ENCODE measurements around the gene TSNAX. TPM values are rescaled to one million over a fixed set of nuclear protein-coding genes. Genes with fewer than 3 reads are reported as not detected.

Gene TSNAX
- total RNA-seq, 2 experiments from 2014 or later, result 25.7 to 28.2 TPM

DNA sequence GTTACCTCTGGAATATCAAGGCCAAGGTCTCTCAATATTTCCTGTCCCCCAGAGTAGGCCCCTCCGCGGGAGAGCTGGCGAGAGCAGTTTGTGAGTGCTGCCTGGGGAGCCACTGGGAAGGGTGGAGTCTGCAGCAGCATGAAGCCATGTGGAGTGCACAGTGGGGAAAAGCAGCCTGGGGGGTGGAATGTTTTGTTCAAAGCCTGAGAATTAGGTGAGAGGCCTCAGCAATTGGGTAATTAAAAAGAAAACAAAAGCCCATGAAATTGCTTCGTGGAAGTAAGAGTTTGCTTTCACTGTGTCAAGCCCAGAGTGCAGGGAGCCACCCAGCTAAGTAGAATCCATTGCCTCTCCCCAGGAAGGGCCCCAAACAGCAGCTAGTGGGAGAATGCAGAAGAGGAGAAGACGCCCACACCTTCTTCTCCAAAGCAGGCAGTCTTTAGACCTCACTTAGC lies 67.9 kb downstream of the TSNAX start:
- H3K4me3 Mint-ChIP-seq, result no peak overlapping the region
- H3K36me3 Mint-ChIP-seq (ENCODE audit: low read depth), result no peaks in the 10 kb centered on the region
- H3K4me1 Mint-ChIP-seq (ENCODE audit: low read depth), result peaks cover 13% of the 10 kb centered on the region
- CTCF ChIA-PET, result interaction anchor here (1.4 to 2.5 kb wide), 2 partner anchors 176 to 239 kb away, joined by 3 to 9 read pairs; no protein-coding TSS in a partner anchor
- no peak for DNase-seq
- intact Hi-C loops (cut with micrococcal nuclease), result no loop called here
- no peak overlapping the region for H3K27ac Mint-ChIP-seq
- H3K27me3 Mint-ChIP-seq (ENCODE audit: low read depth), result no peaks in the 10 kb centered on the region
- H3K9me3 Mint-ChIP-seq, result no peaks in the 10 kb centered on the region

DNA sequence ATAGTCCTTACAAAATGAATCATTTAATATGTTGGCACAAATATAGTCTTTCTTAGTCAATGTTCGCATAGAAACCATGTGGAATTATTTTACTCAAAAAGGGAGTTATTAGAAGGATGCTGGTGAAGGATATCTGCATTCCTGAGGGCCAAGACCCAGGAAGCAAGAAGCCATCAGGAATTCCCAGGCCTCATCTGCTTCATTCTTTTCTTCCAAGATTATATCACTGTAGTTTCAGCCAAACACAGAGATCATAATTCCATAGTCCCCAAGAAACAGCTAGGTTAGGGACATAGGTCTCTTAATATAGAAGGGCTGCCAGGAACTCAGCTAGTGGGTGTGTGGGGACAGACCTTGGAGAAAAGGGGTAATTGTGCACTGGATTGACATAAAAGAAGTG lies 69.5 kb downstream of the TSNAX start:
- CTCF ChIA-PET, result interaction anchor here (1.3 kb wide), 1 partner anchor 241 kb away, joined by 3 read pairs; no protein-coding TSS in a partner anchor
- peaks cover 13% of the 10 kb centered on the region for H3K4me1 Mint-ChIP-seq (ENCODE audit: low read depth)
- no peak overlapping the region for H3K4me3 Mint-ChIP-seq

GRCh38 chr1:231600458-231600976 lies 72.0 kb downstream of the TSNAX start:
- no peak for DNase-seq
- Mint-ChIP-seq H3K27ac (no peak overlapping the region), H3K9me3 (no peaks in the 10 kb centered on the region), H3K36me3 (ENCODE audit: low read depth) (no peaks in the 10 kb centered on the region), H3K4me1 (ENCODE audit: low read depth) (peaks cover 19% of the 10 kb centered on the region), H3K4me3 (no peak overlapping the region), H3K27me3 (ENCODE audit: low read depth) (no peaks in the 10 kb centered on the region)
- CTCF ChIA-PET, result interaction anchor here (0.9 to 4.1 kb wide), 8 partner anchors 10 to 285 kb away, joined by 3 to 16 read pairs (median 5); partner anchors contain the start of genes EXOC8 and SPRTN
- intact Hi-C loops (cut with micrococcal nuclease), result loop anchor here (5.0 to 10.0 kb wide), 2 partner anchors 207 to 686 kb away; no protein-coding TSS in a partner anchor

More for the DNA sequence above, 69.5 kb downstream of the TSNAX start:
- Mint-ChIP-seq H3K27me3 (ENCODE audit: low read depth) (no peaks in the 10 kb centered on the region), H3K9me3 (no peaks in the 10 kb centered on the region), H3K36me3 (ENCODE audit: low read depth) (no peaks in the 10 kb centered on the region), H3K27ac (no peak overlapping the region)
- no peak for DNase-seq
- intact Hi-C loops (cut with micrococcal nuclease), result no loop called here

DNA sequence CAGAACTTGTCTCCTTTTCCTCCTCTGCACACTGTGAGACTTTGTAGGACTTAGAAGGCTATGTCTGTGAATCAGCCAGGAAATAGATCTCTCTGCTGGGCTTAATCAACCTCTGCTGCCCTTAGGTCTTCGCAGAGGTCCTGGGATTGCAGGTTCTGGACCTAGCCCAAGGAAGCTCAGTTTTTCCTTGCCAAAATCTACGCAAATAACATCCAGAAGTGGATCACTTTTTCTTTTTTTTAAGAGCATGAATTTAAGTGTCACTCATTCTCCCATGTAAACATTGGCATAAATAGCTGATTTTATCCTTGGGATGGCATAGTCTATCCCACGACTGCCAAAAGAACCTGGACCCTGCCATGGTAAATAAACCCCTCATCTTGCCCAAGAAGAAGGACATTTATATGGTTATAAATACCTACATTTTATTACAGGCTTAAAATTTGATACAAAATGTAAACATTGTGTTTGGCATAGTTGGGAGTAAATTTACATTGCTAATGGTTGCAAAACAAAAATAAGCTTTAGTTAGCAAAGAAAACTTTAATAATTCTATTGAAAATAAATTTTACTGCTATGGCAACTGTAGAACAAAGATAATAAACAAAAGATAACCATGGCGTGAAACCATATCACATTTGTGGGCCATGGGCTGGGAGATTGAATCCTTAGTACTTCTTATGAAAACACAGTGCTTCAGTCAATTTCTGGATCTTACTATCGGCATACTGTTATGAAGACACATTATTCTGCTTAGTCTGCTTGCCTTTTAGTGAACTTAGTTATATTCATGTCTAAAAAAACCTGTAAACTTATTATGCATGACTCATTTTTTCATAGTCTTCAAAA lies 73.6 kb downstream of the TSNAX start:
- intact Hi-C loops (cut with micrococcal nuclease), result loop anchor here (5.0 to 10.0 kb wide), 2 partner anchors 205 to 687 kb away; no protein-coding TSS in a partner anchor
- Mint-ChIP-seq H3K4me1 (ENCODE audit: low read depth) (peaks cover 8% of the 10 kb centered on the region), H3K36me3 (ENCODE audit: low read depth) (no peaks in the 10 kb centered on the region), H3K27ac (no peak overlapping the region), H3K9me3 (no peaks in the 10 kb centered on the region), H3K27me3 (ENCODE audit: low read depth) (no peaks in the 10 kb centered on the region), H3K4me3 (no peak overlapping the region)
- DNase-seq, result no peak
- CTCF ChIA-PET, result interaction anchor here (1.0 to 4.1 kb wide), 8 partner anchors 9 to 266 kb away, joined by 3 to 16 read pairs (median 4); partner anchors contain the start of genes EXOC8 and SPRTN

DNA sequence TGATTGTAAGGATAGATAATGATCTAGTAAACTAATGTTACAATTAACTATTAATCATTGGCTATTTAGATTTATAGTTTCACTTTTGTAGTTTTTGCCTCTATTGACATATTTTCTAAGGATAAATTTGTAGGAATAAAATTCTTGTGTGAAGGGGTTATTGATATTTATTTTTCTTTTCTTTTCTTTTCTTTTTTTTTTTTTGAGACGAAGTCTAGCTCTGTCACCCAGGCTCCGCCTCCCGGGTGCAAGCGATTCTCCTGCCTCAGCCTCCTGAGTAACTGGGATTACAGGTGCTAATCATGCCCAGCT lies 74.2 kb downstream of the TSNAX start:
- CTCF ChIA-PET, result interaction anchor here (1.1 to 2.1 kb wide), 4 partner anchors 244 to 266 kb away, joined by 3 to 8 read pairs (median 4); partner anchors contain the start of genes EXOC8 and SPRTN
- Mint-ChIP-seq H3K4me3 (no peak overlapping the region), H3K27ac (no peak overlapping the region), H3K4me1 (ENCODE audit: low read depth) (peaks cover 8% of the 10 kb centered on the region), H3K9me3 (no peaks in the 10 kb centered on the region), H3K27me3 (ENCODE audit: low read depth) (no peaks in the 10 kb centered on the region), H3K36me3 (ENCODE audit: low read depth) (no peaks in the 10 kb centered on the region)
- intact Hi-C loops (cut with micrococcal nuclease), result loop anchor here (5.0 to 10.0 kb wide), 2 partner anchors 205 to 688 kb away; no protein-coding TSS in a partner anchor
- no peak for DNase-seq

DNA sequence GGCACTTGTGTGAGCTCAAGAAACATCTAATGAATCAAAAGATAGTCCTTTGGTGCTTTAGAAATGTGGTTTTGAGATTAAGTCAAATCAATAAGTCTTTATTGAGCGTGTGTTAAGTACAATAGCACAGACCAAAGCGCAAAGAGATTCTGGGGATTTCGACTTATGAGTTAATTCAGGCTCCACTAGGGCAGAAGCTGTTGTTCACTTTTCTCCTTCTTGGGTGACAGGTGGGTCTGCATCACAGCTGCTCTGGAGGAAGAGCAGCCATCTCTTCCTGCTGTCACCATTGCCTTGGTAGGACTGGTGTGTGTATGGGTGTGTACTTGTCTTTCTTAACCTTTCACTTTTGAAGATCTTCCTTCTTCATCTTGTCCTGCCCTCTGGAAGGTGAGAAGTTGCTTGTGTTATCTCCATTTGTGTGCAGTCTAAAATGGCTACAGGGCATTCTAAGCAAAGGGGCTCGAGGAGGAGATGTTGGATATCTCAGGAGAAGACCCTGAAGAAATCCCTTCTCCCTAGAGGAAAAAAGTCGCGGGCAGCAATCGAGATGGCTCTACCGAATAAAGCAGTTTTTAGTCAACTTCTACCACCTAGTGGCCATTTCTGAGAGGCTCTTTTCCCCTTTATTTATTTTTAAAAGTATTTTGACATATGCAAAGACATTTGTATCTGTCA lies 75.3 kb downstream of the TSNAX start:
- peak overlapping the region; percentile 85 for H3K4me3 Mint-ChIP-seq
- H3K27me3 Mint-ChIP-seq (ENCODE audit: low read depth), result no peaks in the 10 kb centered on the region
- H3K27ac Mint-ChIP-seq, result peak overlapping the region; percentile 74
- CTCF ChIA-PET, result interaction anchor here (0.6 to 1.7 kb wide), 14 partner anchors 8 to 288 kb away, joined by 3 to 10 read pairs (median 4); partner anchors contain the start of gene SPRTN
- intact Hi-C loops (cut with micrococcal nuclease), result loop anchor here (1.0 to 10.0 kb wide), 6 partner anchors 204 to 689 kb away; partner anchors contain the start of gene SPRTN
- H3K36me3 Mint-ChIP-seq (ENCODE audit: low read depth), result no peaks in the 10 kb centered on the region
- peak; percentile 42 for DNase-seq
- H3K4me1 Mint-ChIP-seq (ENCODE audit: low read depth), result peaks cover 8% of the 10 kb centered on the region
- no peaks in the 10 kb centered on the region for H3K9me3 Mint-ChIP-seq

DNA sequence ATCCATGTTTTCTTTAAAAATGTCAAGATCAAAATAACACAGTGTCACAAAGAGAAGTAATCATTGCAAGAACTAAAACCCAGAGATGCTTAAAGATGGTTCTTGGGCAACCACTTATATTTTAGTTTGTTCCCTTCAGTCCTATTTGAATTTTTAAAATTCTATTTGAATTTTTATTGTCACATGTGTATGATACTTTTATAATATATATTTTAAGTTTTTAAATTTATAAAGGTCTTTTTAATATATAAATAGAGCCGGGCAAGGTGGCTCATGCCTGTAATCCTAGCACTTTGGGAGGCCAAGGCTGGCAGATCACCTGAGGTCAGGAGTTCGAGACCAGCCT lies 75.8 kb downstream of the TSNAX start:
- Mint-ChIP-seq H3K4me1 (ENCODE audit: low read depth) (peaks cover 8% of the 10 kb centered on the region), H3K36me3 (ENCODE audit: low read depth) (no peaks in the 10 kb centered on the region), H3K27ac (no peak overlapping the region), H3K27me3 (ENCODE audit: low read depth) (no peaks in the 10 kb centered on the region), H3K9me3 (no peaks in the 10 kb centered on the region), H3K4me3 (no peak overlapping the region)
- intact Hi-C loops (cut with micrococcal nuclease), result loop anchor here (1.0 to 10.0 kb wide), 6 partner anchors 203 to 689 kb away; partner anchors contain the start of gene SPRTN
- CTCF ChIA-PET, result interaction anchor here (1.0 to 1.7 kb wide), 4 partner anchors 8 to 242 kb away, joined by 4 to 10 read pairs (median 6); no protein-coding TSS in a partner anchor
- DNase-seq, result no peak

- Mint-ChIP-seq H3K36me3 (ENCODE audit: low read depth) (no peaks in the 10 kb centered on the region), H3K27ac (no peak overlapping the region), H3K27me3 (ENCODE audit: low read depth) (no peaks in the 10 kb centered on the region), H3K4me1 (ENCODE audit: low read depth) (peaks cover 8% of the 10 kb centered on the region), H3K4me3 (no peak overlapping the region), H3K9me3 (no peaks in the 10 kb centered on the region)
- CTCF ChIA-PET, result interaction anchor here (0.7 to 3.2 kb wide), 7 partner anchors 11 to 289 kb away, joined by 3 to 13 read pairs (median 4); partner anchors contain the start of genes EXOC8 and SPRTN
- no peak for DNase-seq
- intact Hi-C loops (cut with micrococcal nuclease), result loop anchor here (10.0 kb wide), 1 partner anchor 691 kb away; no protein-coding TSS in a partner anchor
Measured at GRCh38 chr1:231605149-231606100, 77.0 kb downstream of the TSNAX start.

DNA sequence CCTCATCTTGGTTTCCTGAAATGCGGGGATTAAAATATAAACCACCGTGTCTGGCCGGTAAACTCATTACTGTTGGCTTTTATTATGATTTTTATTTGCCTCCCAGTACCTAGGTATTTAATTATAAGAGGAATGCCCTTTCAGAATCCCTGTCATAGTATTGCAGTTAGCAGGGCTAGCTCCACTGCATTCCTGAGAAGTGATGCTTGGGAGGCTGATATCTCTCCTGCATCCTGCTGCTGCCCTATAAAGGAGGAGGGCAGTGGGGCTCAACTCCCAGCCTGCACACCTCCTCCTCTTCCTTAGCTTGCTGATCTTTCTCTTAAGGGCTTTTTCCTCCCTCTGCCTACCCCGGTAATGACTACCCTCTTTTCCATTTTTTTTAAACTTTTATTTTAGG lies 78.2 kb downstream of the TSNAX start:
- H3K27ac Mint-ChIP-seq, result no peak overlapping the region
- no peak for DNase-seq
- no peaks in the 10 kb centered on the region for H3K27me3 Mint-ChIP-seq (ENCODE audit: low read depth)
- no peak overlapping the region for H3K4me3 Mint-ChIP-seq
- CTCF ChIA-PET, result interaction anchor here (0.6 to 3.2 kb wide), 3 partner anchors 249 to 940 kb away, joined by 3 to 13 read pairs (median 4); no protein-coding TSS in a partner anchor
- intact Hi-C loops (cut with micrococcal nuclease), result loop anchor here (10.0 kb wide), 1 partner anchor 692 kb away; no protein-coding TSS in a partner anchor
- H3K36me3 Mint-ChIP-seq (ENCODE audit: low read depth), result no peaks in the 10 kb centered on the region
- H3K9me3 Mint-ChIP-seq, result no peaks in the 10 kb centered on the region
- H3K4me1 Mint-ChIP-seq (ENCODE audit: low read depth), result peaks cover 20% of the 10 kb centered on the region

DNA sequence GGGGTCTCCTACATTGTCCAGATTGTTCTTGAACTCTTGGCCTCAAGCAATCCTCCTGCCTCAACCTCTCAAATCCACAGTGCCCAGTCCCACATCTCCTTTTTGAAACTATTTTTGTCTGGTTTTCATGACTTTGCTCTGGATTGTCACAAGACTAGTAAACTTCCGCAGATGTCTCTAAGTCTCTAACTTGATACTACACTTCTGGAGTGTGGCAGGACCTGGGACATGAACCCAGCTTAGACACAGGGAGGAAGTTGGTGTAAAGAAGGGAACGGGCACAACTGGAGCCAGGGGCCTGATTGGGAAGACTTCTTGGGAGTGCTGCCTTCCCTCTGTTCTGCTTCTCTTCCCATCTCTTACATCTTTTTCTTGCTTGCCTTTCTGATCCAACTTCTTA lies 81.9 kb downstream of the TSNAX start:
- no peak for DNase-seq
- CTCF ChIA-PET, result no interaction called here
- peaks cover 46% of the 10 kb centered on the region for H3K4me1 Mint-ChIP-seq (ENCODE audit: low read depth)
- peaks cover 14% of the 10 kb centered on the region for H3K9me3 Mint-ChIP-seq
- H3K27me3 Mint-ChIP-seq (ENCODE audit: low read depth), result no peaks in the 10 kb centered on the region
- intact Hi-C loops (cut with micrococcal nuclease), result loop anchor here (5.0 kb wide), 1 partner anchor 638 kb away; no protein-coding TSS in a partner anchor
- peaks cover 11% of the 10 kb centered on the region for H3K36me3 Mint-ChIP-seq (ENCODE audit: low read depth)
- no peak overlapping the region for H3K4me3 Mint-ChIP-seq
- no peak overlapping the region for H3K27ac Mint-ChIP-seq

DNA sequence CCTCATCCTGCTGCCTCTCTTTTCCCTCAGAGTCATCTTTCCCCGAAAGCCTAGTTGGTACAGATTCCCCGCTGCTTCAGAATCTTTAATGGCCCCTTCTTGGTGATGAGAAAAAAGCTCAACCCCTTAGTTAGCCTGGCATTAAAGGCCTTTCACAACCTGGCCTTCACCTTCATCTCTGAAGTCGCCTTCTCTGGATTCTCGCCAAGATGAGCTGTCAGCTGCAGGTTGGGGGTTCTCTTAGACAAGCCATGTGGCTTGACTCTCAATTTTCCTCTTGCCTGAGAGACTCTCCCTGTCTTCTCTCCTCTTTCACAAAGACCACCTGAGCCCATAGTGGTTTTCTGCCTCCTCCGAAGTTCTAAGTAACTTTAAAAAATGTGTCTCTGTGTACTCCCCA lies 82.6 kb downstream of the TSNAX start:
- intact Hi-C loops (cut with micrococcal nuclease), result loop anchor here (5.0 kb wide), 1 partner anchor 639 kb away; no protein-coding TSS in a partner anchor
- Mint-ChIP-seq H3K4me1 (ENCODE audit: low read depth) (peaks cover 46% of the 10 kb centered on the region), H3K27me3 (ENCODE audit: low read depth) (no peaks in the 10 kb centered on the region), H3K4me3 (no peak overlapping the region), H3K36me3 (ENCODE audit: low read depth) (peaks cover 11% of the 10 kb centered on the region), H3K27ac (no peak overlapping the region), H3K9me3 (peaks cover 16% of the 10 kb centered on the region)
- no peak for DNase-seq
- CTCF ChIA-PET, result interaction anchor here (1.1 to 2.1 kb wide), 2 partner anchors 8 to 9 kb away, joined by 3 to 10 read pairs; no protein-coding TSS in a partner anchor
